Epithelial cell of esophagus (primary cell): ENCODE results near the gene STT3B.

Source experiments
- DNase-seq: peaks from one replicate; pipeline ENCODE4 v3.0.0; 2010; ENCODE audit warnings: low read depth
- H3K4me3 ChIP-seq: 2 replicates; pipeline ENCODE4 v1.5.1; 2011; ENCODE audit warnings: mild to moderate bottlenecking, low read length, control low read depth
- TF ChIP-seq, protein P1 (sequence below): IDR thresholded peaks from 2 replicates; pipeline ENCODE4 v1.5.1; 2011; ENCODE audit warnings: low read depth, mild to moderate bottlenecking, low read length, control low read depth, inconsistent platforms; ENCODE audit not compliant: insufficient read depth; ENCODE audit errors: missing control alignments

The STT3B gene

DNA sequence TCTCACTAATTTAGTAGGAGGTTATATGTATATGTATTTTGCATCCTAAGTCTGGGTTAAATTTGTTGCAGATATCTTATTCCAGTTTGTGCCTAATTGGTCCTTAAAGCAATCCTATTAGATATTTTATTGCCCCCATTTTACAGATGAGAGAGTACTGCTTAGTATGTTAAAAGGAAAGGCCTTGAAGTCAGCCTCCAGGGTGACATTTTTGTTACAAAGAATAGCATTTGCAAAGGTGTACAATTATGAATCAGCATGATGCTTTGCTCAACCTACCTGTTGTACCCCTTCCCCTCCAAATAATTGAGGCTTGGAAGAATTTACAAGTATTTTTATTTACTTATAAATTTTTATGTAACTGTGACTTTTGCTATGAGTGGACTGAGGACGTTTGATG is 14.0 kb downstream of the STT3B start:
- H3K4me3 ChIP-seq = no peak overlapping the region
- DNase-seq = no peak
- TF ChIP-seq, protein P1, sequence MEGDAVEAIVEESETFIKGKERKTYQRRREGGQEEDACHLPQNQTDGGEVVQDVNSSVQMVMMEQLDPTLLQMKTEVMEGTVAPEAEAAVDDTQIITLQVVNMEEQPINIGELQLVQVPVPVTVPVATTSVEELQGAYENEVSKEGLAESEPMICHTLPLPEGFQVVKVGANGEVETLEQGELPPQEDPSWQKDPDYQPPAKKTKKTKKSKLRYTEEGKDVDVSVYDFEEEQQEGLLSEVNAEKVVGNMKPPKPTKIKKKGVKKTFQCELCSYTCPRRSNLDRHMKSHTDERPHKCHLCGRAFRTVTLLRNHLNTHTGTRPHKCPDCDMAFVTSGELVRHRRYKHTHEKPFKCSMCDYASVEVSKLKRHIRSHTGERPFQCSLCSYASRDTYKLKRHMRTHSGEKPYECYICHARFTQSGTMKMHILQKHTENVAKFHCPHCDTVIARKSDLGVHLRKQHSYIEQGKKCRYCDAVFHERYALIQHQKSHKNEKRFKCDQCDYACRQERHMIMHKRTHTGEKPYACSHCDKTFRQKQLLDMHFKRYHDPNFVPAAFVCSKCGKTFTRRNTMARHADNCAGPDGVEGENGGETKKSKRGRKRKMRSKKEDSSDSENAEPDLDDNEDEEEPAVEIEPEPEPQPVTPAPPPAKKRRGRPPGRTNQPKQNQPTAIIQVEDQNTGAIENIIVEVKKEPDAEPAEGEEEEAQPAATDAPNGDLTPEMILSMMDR = no peak

DNA sequence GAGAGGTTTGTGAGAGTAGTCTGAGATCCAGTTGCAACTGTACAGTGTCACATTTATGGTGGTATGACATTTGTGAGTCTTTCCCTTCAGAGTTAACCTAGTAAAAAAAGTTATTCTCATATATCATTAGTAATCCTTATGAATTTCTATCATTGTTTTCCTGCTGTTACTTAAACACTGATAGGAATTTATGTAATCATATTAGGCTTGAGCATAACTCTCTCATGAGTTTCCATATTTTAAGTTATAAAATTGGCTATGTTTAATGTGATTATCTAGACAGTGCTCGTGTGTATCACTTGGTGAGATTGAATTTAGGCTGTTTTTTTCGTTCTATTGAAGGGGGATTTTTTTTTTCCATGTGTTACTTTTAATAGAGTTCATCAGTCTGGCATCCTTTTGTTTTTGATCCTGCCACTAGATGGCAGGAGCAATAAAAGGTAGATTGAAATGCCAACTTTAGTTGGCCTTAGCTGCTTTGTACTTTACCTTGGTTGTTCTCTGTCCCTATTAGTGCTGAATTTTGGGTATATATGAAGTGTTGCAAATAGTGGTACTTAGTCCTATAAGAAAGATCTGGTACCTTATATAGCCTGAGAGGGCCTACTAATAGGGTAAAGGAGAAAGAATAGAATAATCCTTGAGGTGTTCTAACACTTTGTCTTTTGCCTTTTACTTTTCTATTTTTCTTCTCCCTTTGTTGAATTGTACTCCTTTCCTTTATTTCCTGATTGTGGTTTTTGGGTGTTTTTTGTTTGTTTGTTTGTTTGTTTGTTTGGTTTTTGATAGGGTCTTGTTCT is 17.9 kb downstream of the STT3B start:
- TF ChIP-seq, protein P1 = peak; percentile 72
- H3K4me3 ChIP-seq = no peak overlapping the region
- peak; percentile 37 for DNase-seq

DNA sequence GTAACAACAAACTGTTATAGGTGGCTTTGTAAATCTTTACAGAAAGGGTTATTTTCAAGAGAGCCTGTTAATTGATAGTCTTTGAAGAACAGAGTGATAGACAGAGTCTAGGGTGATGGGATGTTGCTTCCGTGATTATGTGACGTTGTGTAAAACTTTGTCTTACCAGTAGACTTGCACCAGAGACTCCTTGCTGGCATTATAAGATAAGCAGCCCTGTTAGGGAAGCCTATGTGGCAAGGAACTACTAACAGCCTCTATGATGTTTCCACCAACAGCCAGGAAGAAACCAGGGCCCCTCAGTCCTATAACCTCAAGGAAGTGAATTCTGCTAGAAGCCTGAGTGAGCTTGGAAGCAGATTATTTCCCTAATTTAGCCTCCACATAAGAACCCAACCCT is 18.9 kb downstream of the STT3B start:
- no peak overlapping the region for H3K4me3 ChIP-seq
- TF ChIP-seq, protein P1 = no peak
- DNase-seq = no peak

GRCh38 chr3:31552103-31552502 is 19.4 kb downstream of the STT3B start:
- DNase-seq = no peak
- no peak overlapping the region for H3K4me3 ChIP-seq
- TF ChIP-seq, protein P1 = no peak

DNA sequence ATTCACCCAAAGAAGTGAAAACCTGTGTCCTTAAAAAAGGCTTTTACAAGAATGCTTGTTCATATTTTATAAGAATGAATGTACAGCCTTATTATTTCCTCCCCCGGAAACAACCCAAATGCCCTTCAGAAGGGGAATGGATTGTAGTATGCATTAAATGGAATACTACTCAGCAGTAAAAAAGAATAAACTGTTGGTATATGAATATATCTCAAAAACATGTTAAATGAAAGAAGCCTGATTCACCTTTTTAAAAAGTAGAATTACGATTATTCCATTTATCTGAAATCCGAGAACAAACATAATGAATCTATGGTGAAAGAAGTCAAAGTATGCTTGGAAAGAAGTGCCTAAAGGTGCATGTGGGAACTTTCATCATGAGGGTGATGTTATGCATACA is 20.5 kb downstream of the STT3B start:
- TF ChIP-seq, protein P1 = no peak
- no peak for DNase-seq
- no peak overlapping the region for H3K4me3 ChIP-seq

DNA sequence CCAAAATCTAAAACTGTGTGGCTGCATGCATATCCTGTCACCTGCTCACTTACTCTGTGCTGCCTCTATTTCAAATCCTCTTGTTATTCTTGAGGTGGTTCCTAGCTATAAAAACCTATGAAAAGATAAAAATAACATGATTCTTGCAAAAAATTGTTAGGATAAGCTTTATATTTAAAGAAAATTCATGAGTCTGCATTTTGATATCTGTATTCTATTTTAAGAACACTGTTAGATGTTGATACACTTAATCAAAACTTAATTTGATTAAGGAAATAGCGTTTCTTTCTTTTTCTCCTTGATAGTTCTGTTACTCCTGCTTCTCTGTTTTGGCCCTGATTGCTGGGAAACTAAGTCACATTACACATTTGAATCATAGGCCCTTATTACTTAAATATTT is 22.5 kb downstream of the STT3B start:
- no peak overlapping the region for H3K4me3 ChIP-seq
- TF ChIP-seq, protein P1 = no peak
- no peak for DNase-seq

GRCh38 chr3:31559872-31560534 is 27.3 kb downstream of the STT3B start:
- TF ChIP-seq, protein P1 = no peak
- H3K4me3 ChIP-seq = no peak overlapping the region
- no peak for DNase-seq
